Measurements from ENCODE around the gene TCP10L.

Gene TCP10L

DNA sequence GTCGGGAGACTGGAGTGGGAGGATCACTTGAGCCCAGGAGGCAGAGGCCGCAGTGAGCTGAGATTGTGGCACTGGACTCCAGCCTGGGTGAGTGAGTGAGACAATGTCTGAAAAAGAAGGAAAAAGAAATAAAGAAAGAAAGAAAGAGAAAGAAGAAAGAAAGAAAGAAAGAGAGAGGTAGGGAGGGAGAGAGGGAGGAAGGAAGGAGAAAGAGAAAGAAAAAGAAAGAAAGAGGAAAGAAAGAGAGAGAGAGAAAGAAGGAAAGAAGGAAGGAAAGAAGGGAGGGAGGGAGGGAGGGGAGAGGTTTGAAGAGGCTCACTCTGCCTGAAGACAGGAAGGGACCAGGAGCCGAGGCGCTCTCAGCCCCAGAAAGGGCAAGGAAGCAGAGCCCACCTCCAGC, 4.8 kb upstream of the TCP10L start:
- Histone ChIP-seq H3K9me3 (no peaks in the 10 kb centered on the region), H3K36me3 (no peaks in the 10 kb centered on the region), H3K27me3 (peaks cover 15% of the 10 kb centered on the region), H3K4me3 (ENCODE audit: low read depth, low read length) (no peak overlapping the region), H3K4me1 (no peaks in the 10 kb centered on the region)
- TF ChIP-seq, protein P1, sequence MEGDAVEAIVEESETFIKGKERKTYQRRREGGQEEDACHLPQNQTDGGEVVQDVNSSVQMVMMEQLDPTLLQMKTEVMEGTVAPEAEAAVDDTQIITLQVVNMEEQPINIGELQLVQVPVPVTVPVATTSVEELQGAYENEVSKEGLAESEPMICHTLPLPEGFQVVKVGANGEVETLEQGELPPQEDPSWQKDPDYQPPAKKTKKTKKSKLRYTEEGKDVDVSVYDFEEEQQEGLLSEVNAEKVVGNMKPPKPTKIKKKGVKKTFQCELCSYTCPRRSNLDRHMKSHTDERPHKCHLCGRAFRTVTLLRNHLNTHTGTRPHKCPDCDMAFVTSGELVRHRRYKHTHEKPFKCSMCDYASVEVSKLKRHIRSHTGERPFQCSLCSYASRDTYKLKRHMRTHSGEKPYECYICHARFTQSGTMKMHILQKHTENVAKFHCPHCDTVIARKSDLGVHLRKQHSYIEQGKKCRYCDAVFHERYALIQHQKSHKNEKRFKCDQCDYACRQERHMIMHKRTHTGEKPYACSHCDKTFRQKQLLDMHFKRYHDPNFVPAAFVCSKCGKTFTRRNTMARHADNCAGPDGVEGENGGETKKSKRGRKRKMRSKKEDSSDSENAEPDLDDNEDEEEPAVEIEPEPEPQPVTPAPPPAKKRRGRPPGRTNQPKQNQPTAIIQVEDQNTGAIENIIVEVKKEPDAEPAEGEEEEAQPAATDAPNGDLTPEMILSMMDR (IDR thresholded peaks at IDR 0.05; ENCODE audit: low read depth, low read length), result no peak
- DNase-seq, result no peak

DNA sequence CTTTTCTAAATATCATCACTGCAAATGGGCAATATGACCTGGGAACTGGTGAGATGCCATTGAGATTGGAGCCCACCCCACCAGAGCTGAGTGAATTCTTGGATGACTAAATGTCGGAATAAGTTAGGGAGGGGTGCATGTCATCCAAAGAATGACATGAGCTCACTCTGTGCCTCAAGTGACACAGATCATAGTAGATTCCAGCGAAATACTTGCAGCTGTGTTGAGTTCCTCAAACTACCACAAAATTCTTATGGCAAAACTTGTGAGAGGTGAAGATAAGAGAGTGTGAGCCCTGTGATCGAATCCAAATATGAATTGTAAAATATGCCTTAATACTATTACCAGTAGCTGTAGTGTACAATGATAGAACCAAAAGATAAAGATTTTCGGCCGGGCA, 2.3 kb upstream of the TCP10L start:
- H3K4me1 ChIP-seq, result no peaks in the 10 kb centered on the region
- DNase-seq, result no peak
- H3K9me3 ChIP-seq, result no peaks in the 10 kb centered on the region
- TF ChIP-seq, protein P1 (IDR thresholded peaks at IDR 0.05; ENCODE audit: low read depth, low read length), result no peak
- H3K27me3 ChIP-seq, result peaks cover 32% of the 10 kb centered on the region
- no peak overlapping the region for H3K4me3 ChIP-seq (ENCODE audit: low read depth, low read length)
- no peaks in the 10 kb centered on the region for H3K36me3 ChIP-seq

DNA sequence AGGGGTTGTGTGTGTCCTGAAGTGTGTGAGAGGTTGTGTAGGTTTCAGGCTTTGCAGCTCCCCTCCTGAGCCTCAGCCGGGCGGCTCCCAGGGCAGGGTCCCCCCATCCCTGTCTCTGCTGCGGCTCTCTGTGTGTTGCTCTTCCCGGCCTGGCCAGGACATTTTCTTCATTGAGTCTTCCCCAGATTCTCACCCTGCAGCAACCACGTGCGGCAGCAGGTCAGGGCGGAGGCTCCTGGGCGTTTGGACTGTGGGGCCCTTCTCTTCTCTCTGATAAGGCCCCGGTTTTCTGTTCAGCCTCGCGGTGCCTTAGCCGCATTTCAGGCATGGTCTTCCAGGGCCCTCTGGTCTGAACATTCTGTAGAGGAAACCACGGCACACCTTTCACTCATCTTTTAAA, 1.8 kb upstream of the TCP10L start:
- peaks cover 32% of the 10 kb centered on the region for H3K27me3 ChIP-seq
- TF ChIP-seq, protein P1 (IDR thresholded peaks at IDR 0.05; ENCODE audit: low read depth, low read length), result no peak
- H3K36me3 ChIP-seq, result no peaks in the 10 kb centered on the region
- no peak overlapping the region for H3K4me3 ChIP-seq (ENCODE audit: low read depth, low read length)
- no peaks in the 10 kb centered on the region for H3K4me1 ChIP-seq
- DNase-seq, result no peak
- no peaks in the 10 kb centered on the region for H3K9me3 ChIP-seq

DNA sequence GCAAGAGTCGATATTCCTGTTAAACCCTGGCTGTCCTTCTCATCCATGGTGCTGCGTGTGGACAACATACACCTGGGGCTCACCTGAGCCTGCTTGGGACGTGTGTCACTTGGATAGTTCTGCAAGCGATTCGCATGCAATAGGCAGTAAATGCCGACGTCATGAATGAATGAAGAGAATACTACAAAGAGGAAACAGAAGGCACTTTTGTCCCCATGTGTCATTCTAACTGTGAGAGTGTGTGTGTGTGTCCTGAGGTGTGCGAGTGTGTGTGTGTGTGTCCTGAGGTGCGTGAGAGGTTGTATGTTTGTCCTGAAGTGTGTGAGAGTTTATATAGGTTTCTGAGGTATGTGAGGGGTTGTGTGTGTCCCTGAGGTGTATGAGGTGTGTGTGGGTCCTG, 647 bp upstream of the TCP10L start:
- TF ChIP-seq, protein P1 (IDR thresholded peaks at IDR 0.05; ENCODE audit: low read depth, low read length), result no peak
- H3K9me3 ChIP-seq, result no peaks in the 10 kb centered on the region
- H3K27me3 ChIP-seq, result peaks cover 41% of the 10 kb centered on the region
- H3K36me3 ChIP-seq, result no peaks in the 10 kb centered on the region
- no peaks in the 10 kb centered on the region for H3K4me1 ChIP-seq
- DNase-seq, result no peak
- H3K4me3 ChIP-seq (ENCODE audit: low read depth, low read length), result no peak overlapping the region

DNA sequence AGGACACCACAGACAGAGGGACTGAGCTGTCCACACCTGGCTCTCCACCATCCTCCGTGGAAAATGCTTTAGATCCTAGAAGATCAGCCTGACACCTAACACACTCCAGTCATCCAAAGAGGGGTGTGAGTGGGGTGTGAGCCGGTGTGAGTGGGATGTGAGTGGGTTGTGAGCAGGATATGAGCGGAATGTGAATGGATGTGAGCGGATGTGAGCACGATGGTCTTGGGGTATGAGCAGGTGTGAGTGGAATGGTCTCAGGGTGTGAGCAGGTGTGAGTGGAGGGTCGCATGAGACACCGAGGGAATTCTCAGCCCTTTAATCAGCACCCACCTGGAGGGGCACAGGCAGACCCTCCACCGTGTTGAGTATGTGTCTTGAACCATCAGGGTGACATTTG, 851 bp downstream of the TCP10L start:
- Histone ChIP-seq H3K9me3 (no peaks in the 10 kb centered on the region), H3K4me3 (ENCODE audit: low read depth, low read length) (no peak overlapping the region), H3K36me3 (no peaks in the 10 kb centered on the region), H3K27me3 (peaks cover 54% of the 10 kb centered on the region), H3K4me1 (no peaks in the 10 kb centered on the region)
- DNase-seq, result no peak
- TF ChIP-seq, protein P1 (IDR thresholded peaks at IDR 0.05; ENCODE audit: low read depth, low read length), result no peak

DNA sequence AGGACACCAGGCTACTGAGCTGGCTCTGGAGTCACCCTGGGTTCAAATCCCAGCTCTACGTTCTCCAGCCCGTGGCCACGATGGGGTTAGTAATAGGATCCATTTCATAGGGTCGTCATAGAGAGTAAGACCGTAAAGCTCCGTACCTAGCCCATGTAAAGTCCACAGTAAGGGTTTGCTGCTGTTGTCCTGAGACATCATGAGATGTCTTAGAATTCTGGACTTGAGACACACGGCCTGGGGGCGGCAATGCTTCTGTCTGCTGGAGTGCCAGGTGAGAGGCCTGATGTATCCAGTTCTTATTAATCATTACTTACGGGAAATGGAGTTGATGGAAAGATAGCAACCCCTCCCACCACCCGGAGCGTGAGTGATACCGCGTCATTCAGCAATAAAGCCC, 3.6 kb downstream of the TCP10L start:
- no peak for DNase-seq
- H3K9me3 ChIP-seq, result no peaks in the 10 kb centered on the region
- H3K4me3 ChIP-seq (ENCODE audit: low read depth, low read length), result no peak overlapping the region
- no peaks in the 10 kb centered on the region for H3K4me1 ChIP-seq
- TF ChIP-seq, protein P1 (IDR thresholded peaks at IDR 0.05; ENCODE audit: low read depth, low read length), result no peak
- no peaks in the 10 kb centered on the region for H3K36me3 ChIP-seq
- H3K27me3 ChIP-seq, result peaks cover 59% of the 10 kb centered on the region

Data from BE2C (cell line).